ENCODE data around the gene UFC1. TPM values are rescaled to one million over a fixed set of nuclear protein-coding genes. Genes with fewer than 3 reads are reported as not detected.

UFC1 gene
- total and polyA plus RNA-seq, 2 of the 13 experiments (the other 11 are each of a cell fraction or from before 2014, with no cell fraction given) = 72.8 to 85.2 TPM

- 0 out of 2 replicates have a peak, but pooled peaks have one; percentile 30 for TF ChIP-seq BRCA1 (CRISPR knock-in tag; IDR thresholded peaks at IDR 0.05)
- peak; percentile 35 for TF ChIP-seq RBM39 (IDR thresholded peaks at IDR 0.05; ENCODE audit: low read depth, low read length, poor library complexity, severe bottlenecking)
- TF ChIP-seq KMT2B (CRISPR knock-in tag; IDR thresholded peaks at IDR 0.05) = peak; percentile 72
- no peak for TF ChIP-seq ZNF44 (CRISPR knock-in tag; IDR thresholded peaks at IDR 0.05)
- peak; percentile 25; the same call in 1 of the 2 replicates for TF ChIP-seq GATA4 (IDR thresholded peaks at IDR 0.05; ENCODE audit: borderline replicate concordance, low read depth)
- peak; percentile 80; the same call in 1 of the 2 replicates for TF ChIP-seq HES4 (CRISPR knock-in tag; IDR thresholded peaks at IDR 0.05; ENCODE audit: borderline replicate concordance)
- TF ChIP-seq SRY (CRISPR knock-in tag; IDR thresholded peaks at IDR 0.05) = 0 out of 2 replicates have a peak, but pooled peaks have one; percentile 80
- 0 out of 2 replicates have a peak, but pooled peaks have one; percentile 42 for TF ChIP-seq ZBTB34 (CRISPR knock-in tag; IDR thresholded peaks at IDR 0.05)
- TF ChIP-seq MLXIP (CRISPR knock-in tag; IDR thresholded peaks at IDR 0.05; ENCODE audit: borderline replicate concordance) = peak; percentile 58; the same call in 1 of the 2 replicates
- no peak for TF ChIP-seq HOXA7 (CRISPR knock-in tag; IDR thresholded peaks at IDR 0.05)
- TF ChIP-seq ZNF292 (CRISPR knock-in tag; IDR thresholded peaks at IDR 0.05; ENCODE audit: borderline replicate concordance, low read depth) = peak; percentile 62; the same call in 1 of the 2 replicates
- no peak for TF ChIP-seq ZNF746 (CRISPR knock-in tag; IDR thresholded peaks at IDR 0.05)
- TF ChIP-seq HCFC1 (IDR thresholded peaks at IDR 0.05; ENCODE audit: low read depth, low read length) = peak; percentile 91
- no peak for TF ChIP-seq DDIT3 (CRISPR knock-in tag; IDR thresholded peaks at IDR 0.05)
- TF ChIP-seq ZNF343 (CRISPR knock-in tag; IDR thresholded peaks at IDR 0.05) = peak; percentile 41; the same call in 1 of the 2 replicates
- peak; percentile 54; the same call in 1 of the 2 replicates for TF ChIP-seq TFDP1 (CRISPR knock-in tag; IDR thresholded peaks at IDR 0.05; ENCODE audit: borderline replicate concordance)
- TF ChIP-seq RBFOX2 (IDR thresholded peaks at IDR 0.05; ENCODE audit: low read depth, low read length) = peak; percentile 93
- TF ChIP-seq THAP8 (CRISPR knock-in tag; IDR thresholded peaks at IDR 0.05; ENCODE audit: borderline replicate concordance) = no peak
- TF ChIP-seq YEATS4 (CRISPR knock-in tag; IDR thresholded peaks at IDR 0.05; ENCODE audit: borderline replicate concordance) = peak; percentile 74
- TF ChIP-seq ZNF879 (CRISPR knock-in tag; IDR thresholded peaks at IDR 0.05) = peak; percentile 70; the same call in 1 of the 2 replicates
- TF ChIP-seq ZNF891 (CRISPR knock-in tag; IDR thresholded peaks at IDR 0.05) = peak; percentile 83
- no peak for TF ChIP-seq ZNF615 (CRISPR knock-in tag; IDR thresholded peaks at IDR 0.05; ENCODE audit: borderline replicate concordance)
Measured at GRCh38 chr1:161201836-161202712, 48.3 kb downstream of the UFC1 start, which contains the start of gene NDUFS2 (continued).

Measured in HepG2 (cell line).